SK-N-SH (cell line): ENCODE measurements around the gene PGK1. TPM values are rescaled to one million over a fixed set of nuclear protein-coding genes. Genes with fewer than 3 reads are reported as not detected.

Experiments
- CTCF ChIA-PET: fragments of 300-600, 350-600 bp; formaldehyde crosslinking; extraction: SDS; loops from one replicate; lab custom pipeline; 2021; lab: Yijun Ruan, JAX
- POLR2A ChIA-PET: fragments of 350-600 bp; sonication (Branson Sonifier 250); formaldehyde crosslinking; extraction: SDS; loops from one replicate; lab custom pipeline; 2020; ENCODE audit warnings: antibody characterized with exemption, inconsistent platforms; lab: Yijun Ruan, JAX
- DNase-seq: peaks from one replicate; pipeline ENCODE4 v3.0.0; 2012
- H2AFZ ChIP-seq: fragments of 200-600 bp; sonication (generic); 2 replicates; pipeline ENCODE4 v1.8.1; 2016; ENCODE audit warnings: antibody characterized with exemption, mild to moderate bottlenecking, low read depth
- H3F3A ChIP-seq: fragments of 200-600 bp; sonication (generic); replicated peaks from 2 replicates; pipeline ENCODE3; 2016; ENCODE audit warnings: antibody characterized with exemption, mild to moderate bottlenecking; ENCODE audit not compliant: insufficient read depth
- H3K27ac ChIP-seq, 2 experiments: fragments of 200-500 bp in 1 of 2; fragments of 200-600 bp in 1 of 2; sonication (Bioruptor generic) in 1 of 2; sonication (generic), shearing (Covaris generic) in 1 of 2; 2 replicates each; pipeline versions ENCODE4 v1.5.1 to v1.6.1; 2014 to 2016; ENCODE audit warnings: low read depth in 2 of 2, inconsistent platforms in 1 of 2, low read length in 1 of 2, mild to moderate bottlenecking in 1 of 2, mixed read lengths in 1 of 2
- H3K27me3 ChIP-seq: fragments of 200-600 bp; sonication (generic), shearing (Covaris generic); 2 replicates; pipeline ENCODE4 v1.6.1; 2016; ENCODE audit warnings: mixed run types; ENCODE audit not compliant: insufficient read depth
- H3K36me3 ChIP-seq, 2 experiments: fragments of 200-500 bp in 1 of 2; fragments of 200-600 bp in 1 of 2; sonication (Bioruptor generic) in 1 of 2; sonication (generic) in 1 of 2; replicated peaks in 1 of 2; 2 replicates each; pipeline versions ENCODE3 to v1.5.1; 2014 to 2016; ENCODE audit warnings: low read length in 1 of 2, mild to moderate bottlenecking in 1 of 2; ENCODE audit not compliant: insufficient read depth in 2 of 2, control insufficient read depth in 1 of 2
- H3K4me1 ChIP-seq, 2 experiments: fragments of 200-500 bp in 1 of 2; fragments of 200-600 bp in 1 of 2; sonication (Bioruptor generic) in 1 of 2; sonication (generic), shearing (Covaris generic) in 1 of 2; 2 replicates each; pipeline versions ENCODE4 v1.5.1 to v1.6.1; 2014 to 2016; ENCODE audit warnings: low read depth in 1 of 2, low read length in 1 of 2, mixed run types in 1 of 2; ENCODE audit not compliant: insufficient read depth in 2 of 2, control insufficient read depth in 1 of 2
- H3K4me2 ChIP-seq: fragments of 200-600 bp; sonication (generic), shearing (Covaris generic); 2 replicates; pipeline ENCODE4 v1.6.1; 2017; ENCODE audit warnings: mixed run types
- H3K4me3 ChIP-seq, 2 experiments: fragments of 200-500 bp in 1 of 2; fragments of 200-600 bp in 1 of 2; sonication (Bioruptor generic) in 1 of 2; sonication (generic), shearing (Covaris generic) in 1 of 2; 2 replicates each; pipeline versions ENCODE4 v1.5.1 to v1.8.1; 2014 to 2016; ENCODE audit warnings: low read depth in 2 of 2, inconsistent platforms in 1 of 2, low read length in 1 of 2, mild to moderate bottlenecking in 1 of 2, mixed read lengths in 1 of 2, moderate library complexity in 1 of 2
- H3K79me2 ChIP-seq: fragments of 200-600 bp; sonication (generic); 2 replicates; pipeline ENCODE4 v1.8.1; 2017; ENCODE audit warnings: mild to moderate bottlenecking; ENCODE audit not compliant: insufficient read depth
- H3K9ac ChIP-seq: fragments of 200-600 bp; sonication (generic); 2 replicates; pipeline ENCODE4 v1.6.1; 2017; ENCODE audit warnings: mixed run types
- H3K9me2 ChIP-seq: fragments of 200-600 bp; sonication (generic); 2 replicates; pipeline ENCODE4 v1.6.1; 2017; ENCODE audit warnings: mixed run types
- H3K9me3 ChIP-seq: fragments of 200-600 bp; sonication (generic); 2 replicates; pipeline ENCODE4 v1.6.1; 2017; ENCODE audit warnings: mixed run types, mild to moderate bottlenecking, moderate library complexity
- H4K20me1 ChIP-seq: fragments of 200-600 bp; sonication (generic); 2 replicates; pipeline ENCODE4 v1.6.1; 2017; ENCODE audit warnings: mild to moderate bottlenecking, mixed run types; ENCODE audit not compliant: insufficient read depth
- CHD2 ChIP-seq: fragments of 150-350 bp; IDR thresholded peaks from 2 replicates; pipeline ENCODE4 v1.6.1; 2018; ENCODE audit warnings: low read length; ENCODE audit not compliant: partially characterized antibody
- EZH2phosphoT487 ChIP-seq: fragments of 200-600 bp; sonication (generic); IDR thresholded peaks from 2 replicates; pipeline ENCODE4 v1.6.1; 2017; ENCODE audit warnings: low read depth, mixed run types, mild to moderate bottlenecking, antibody characterized with exemption, moderate library complexity, borderline replicate concordance
- GATA2 ChIP-seq: sonication (generic); formaldehyde crosslinking; IDR thresholded peaks from 2 replicates; pipeline ENCODE4 v1.5.0; 2020; ENCODE audit warnings: mild to moderate bottlenecking, missing genetic modification reagents
- MEF2A ChIP-seq: IDR thresholded peaks from 2 replicates; pipeline ENCODE4 v1.4.0; 2012; ENCODE audit warnings: low read depth, borderline replicate concordance
- NRF1 ChIP-seq: IDR thresholded peaks from 2 replicates; pipeline ENCODE4 v1.6.1; 2012; ENCODE audit warnings: low read depth, mild to moderate bottlenecking, low read length
- POLR2AphosphoS5 ChIP-seq: IDR thresholded peaks from 2 replicates; pipeline ENCODE4 v1.6.1; 2012; ENCODE audit warnings: low read depth, low read length
- RCOR1 ChIP-seq: fragments of 150-350 bp; IDR thresholded peaks from 2 replicates; pipeline ENCODE4 v1.6.1; 2017; ENCODE audit warnings: antibody characterized with exemption, low read length
- RXRA ChIP-seq: IDR thresholded peaks from 2 replicates; pipeline ENCODE4 v1.4.0; 2012; ENCODE audit warnings: low read depth, mild to moderate bottlenecking, borderline replicate concordance
- SMC3 ChIP-seq: IDR thresholded peaks from 2 replicates; pipeline ENCODE4 v1.6.1; 2012; ENCODE audit warnings: low read depth, low read length, improper control_type of control experiment
- TAF1 ChIP-seq: IDR thresholded peaks from 2 replicates; pipeline ENCODE4 v1.6.1; 2012; ENCODE audit warnings: low read depth, mild to moderate bottlenecking, low read length, moderate library complexity, borderline replicate concordance
- TCF12 ChIP-seq: IDR thresholded peaks from 2 replicates; pipeline ENCODE4 v1.4.0; 2012
- TEAD4 ChIP-seq: IDR thresholded peaks from 2 replicates; pipeline ENCODE4 v1.4.0; 2012; ENCODE audit warnings: mild to moderate bottlenecking, borderline replicate concordance; ENCODE audit not compliant: insufficient read depth
- YY1 ChIP-seq: IDR thresholded peaks from 2 replicates; pipeline ENCODE4 v1.4.0; 2012; ENCODE audit warnings: low read depth, mild to moderate bottlenecking
- WGBS: methylation state at CpG from one replicate; pipeline ENCODE4 v1.1.6; 2017; ENCODE audit warnings: low lambda C conversion rate; 5-methylcytosine and 5-hydroxymethylcytosine counted together
- polyA plus RNA-seq, 3 experiments: library from polyadenylated mRNA; depleted of rRNA; stranded (reverse); fragments of >200 nt; gene quantifications; 2 replicates each; pipeline ENCODE4 v1.2.3, GENCODE V29; 2012
- TF ChIP-seq, protein P1 (sequence below): IDR thresholded peaks from 2 replicates; pipeline ENCODE4 v1.6.1; 2012; ENCODE audit warnings: mild to moderate bottlenecking, low read depth, low read length, moderate library complexity
- TF ChIP-seq, protein P2 (sequence below): fragments of 150-350 bp; IDR thresholded peaks from 2 replicates; pipeline ENCODE4 v1.6.1; 2017; ENCODE audit warnings: antibody characterized with exemption, low read length, low read depth, borderline replicate concordance
- TF ChIP-seq, protein P3 (sequence below): IDR thresholded peaks from 2 replicates; pipeline ENCODE4 v1.4.0; 2012; ENCODE audit warnings: low read depth, borderline replicate concordance
- TF ChIP-seq, protein P4 (sequence below): IDR thresholded peaks from 2 replicates; pipeline ENCODE4 v1.4.0; 2012; ENCODE audit warnings: low read depth, borderline replicate concordance

PGK1 gene
- polyA plus RNA-seq, 1 of the 3 experiments (the other 2 are of a cell fraction): 260 TPM

DNA sequence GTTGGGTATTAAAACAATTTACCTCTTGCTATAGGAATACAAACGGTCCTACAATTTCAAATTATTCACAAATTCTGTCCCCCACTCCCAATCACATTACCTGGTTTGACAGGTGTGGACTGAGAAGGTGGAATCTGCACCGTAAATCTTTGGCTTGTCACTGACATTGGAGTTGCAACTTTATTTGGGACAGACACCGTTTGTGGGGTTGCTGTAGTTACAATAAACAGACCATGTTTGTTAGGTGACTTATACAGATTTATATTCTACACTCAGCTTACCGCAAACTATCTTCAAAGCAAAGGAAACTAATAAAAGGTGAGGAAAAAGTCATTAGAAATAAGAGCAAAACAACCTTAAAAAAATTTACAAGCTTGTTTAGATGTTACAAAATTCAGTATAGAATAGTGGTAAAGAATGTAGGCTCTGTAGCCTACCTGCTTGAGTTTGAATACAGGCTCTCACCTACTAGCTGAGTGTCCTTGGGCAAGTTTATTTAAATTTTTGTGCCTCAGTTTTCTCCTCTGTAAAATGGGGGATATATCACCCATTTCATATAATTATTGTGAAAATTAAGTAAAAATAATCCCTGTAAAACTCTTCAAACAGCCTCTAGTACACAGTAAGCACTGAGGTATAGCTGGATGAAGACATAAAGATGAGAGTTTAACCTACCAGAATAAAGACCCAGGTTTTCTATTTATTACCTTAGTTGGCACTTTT lies 29.4 kb downstream of the PGK1 start (continued):
- TF ChIP-seq, protein P1, sequence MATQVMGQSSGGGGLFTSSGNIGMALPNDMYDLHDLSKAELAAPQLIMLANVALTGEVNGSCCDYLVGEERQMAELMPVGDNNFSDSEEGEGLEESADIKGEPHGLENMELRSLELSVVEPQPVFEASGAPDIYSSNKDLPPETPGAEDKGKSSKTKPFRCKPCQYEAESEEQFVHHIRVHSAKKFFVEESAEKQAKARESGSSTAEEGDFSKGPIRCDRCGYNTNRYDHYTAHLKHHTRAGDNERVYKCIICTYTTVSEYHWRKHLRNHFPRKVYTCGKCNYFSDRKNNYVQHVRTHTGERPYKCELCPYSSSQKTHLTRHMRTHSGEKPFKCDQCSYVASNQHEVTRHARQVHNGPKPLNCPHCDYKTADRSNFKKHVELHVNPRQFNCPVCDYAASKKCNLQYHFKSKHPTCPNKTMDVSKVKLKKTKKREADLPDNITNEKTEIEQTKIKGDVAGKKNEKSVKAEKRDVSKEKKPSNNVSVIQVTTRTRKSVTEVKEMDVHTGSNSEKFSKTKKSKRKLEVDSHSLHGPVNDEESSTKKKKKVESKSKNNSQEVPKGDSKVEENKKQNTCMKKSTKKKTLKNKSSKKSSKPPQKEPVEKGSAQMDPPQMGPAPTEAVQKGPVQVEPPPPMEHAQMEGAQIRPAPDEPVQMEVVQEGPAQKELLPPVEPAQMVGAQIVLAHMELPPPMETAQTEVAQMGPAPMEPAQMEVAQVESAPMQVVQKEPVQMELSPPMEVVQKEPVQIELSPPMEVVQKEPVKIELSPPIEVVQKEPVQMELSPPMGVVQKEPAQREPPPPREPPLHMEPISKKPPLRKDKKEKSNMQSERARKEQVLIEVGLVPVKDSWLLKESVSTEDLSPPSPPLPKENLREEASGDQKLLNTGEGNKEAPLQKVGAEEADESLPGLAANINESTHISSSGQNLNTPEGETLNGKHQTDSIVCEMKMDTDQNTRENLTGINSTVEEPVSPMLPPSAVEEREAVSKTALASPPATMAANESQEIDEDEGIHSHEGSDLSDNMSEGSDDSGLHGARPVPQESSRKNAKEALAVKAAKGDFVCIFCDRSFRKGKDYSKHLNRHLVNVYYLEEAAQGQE: no peak
- TF ChIP-seq MEF2A: no peak
- TF ChIP-seq EZH2phosphoT487: no peak
- no peak for TF ChIP-seq NRF1
- no peak for TF ChIP-seq TCF12
- TF ChIP-seq TEAD4: no peak
- no peak for TF ChIP-seq SMC3
- TF ChIP-seq, all 33 proteins: peak for 0

DNA sequence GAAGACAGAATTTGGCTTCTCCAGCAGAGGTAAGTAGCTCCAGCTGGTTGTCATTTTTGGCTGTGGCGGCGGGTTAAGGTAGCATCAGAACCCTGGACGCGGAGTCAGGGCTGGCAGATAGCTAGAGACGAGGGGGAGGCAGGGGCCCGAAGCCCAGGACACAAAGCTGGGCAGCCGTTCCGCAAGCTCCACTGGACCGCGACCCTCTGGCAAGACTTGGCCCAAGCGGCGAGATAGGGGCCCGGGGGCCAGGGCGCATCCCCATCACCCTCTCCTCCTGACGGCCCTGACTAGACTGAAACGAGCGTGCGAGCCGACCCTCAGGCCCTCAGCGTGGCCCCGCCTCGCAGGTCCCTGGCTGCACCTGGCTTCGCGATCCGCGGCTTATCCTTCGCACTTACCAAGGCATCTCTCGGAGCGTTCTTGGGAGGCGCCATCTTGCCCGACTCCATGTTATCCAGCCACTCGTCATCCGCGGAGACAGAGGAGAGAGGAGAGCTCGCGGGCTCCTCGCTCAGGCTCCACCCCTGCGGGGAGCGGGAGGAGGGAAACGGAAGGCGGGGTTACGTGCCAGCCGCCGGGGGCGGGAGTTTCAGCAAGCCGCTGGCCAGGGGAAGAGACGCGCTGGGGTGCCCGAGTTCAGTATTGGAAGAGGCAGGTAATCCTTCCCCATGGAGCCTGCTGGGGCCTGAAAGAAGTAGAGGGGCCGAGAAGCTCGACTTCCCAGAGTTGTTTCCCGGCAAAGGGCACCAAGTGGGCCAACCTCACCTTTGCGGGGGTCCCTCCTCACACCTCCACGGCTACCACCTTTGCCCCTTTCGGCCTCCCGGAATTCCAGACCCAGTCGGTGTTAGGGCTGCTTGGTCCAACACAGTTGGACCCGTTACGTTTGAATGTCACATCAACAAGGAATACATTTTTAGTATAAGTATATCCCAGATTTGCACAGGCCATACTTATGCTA lies 35.4 kb downstream of the PGK1 start, which contains the start of gene TAF9B:
Gene TAF9B, minus strand, starts transcription at position 491 of the 964 bp plus-strand sequence. Its CDS starts 39 bp downstream, at position 452.
- H2AFZ ChIP-seq: peak within 1 kb of the TSS; percentile 74
- no peaks in the 10 kb centered on the region for H3K9me2 ChIP-seq
- no peaks in the 10 kb centered on the region for H3K4me1 ChIP-seq
- H3K36me3 ChIP-seq: peaks cover 4 to 8% of the 10 kb centered on the region in 2 experiments
- 13% methylated on average over 31 of the region's 59 CpGs for WGBS
- POLR2A ChIA-PET: interaction anchor here (0.6 to 1.2 kb wide), 2 partner anchors 221 to 240 kb away, joined by 3 to 6 read pairs; partner anchors contain the start of gene COX7B
- H3K4me3 ChIP-seq: peak within 1 kb of the TSS; percentile 66 to 67
- peak within 1 kb of the TSS; percentile 56 to 73; a peak in 3 of 4 replicates for H3K27ac ChIP-seq
- no peaks in the 10 kb centered on the region for H3K27me3 ChIP-seq
- DNase-seq: peak; percentile 87
- peaks cover 7% of the 10 kb centered on the region for H3F3A ChIP-seq
- H3K9ac ChIP-seq: peak within 1 kb of the TSS; percentile 82
- TF ChIP-seq, protein P2, sequence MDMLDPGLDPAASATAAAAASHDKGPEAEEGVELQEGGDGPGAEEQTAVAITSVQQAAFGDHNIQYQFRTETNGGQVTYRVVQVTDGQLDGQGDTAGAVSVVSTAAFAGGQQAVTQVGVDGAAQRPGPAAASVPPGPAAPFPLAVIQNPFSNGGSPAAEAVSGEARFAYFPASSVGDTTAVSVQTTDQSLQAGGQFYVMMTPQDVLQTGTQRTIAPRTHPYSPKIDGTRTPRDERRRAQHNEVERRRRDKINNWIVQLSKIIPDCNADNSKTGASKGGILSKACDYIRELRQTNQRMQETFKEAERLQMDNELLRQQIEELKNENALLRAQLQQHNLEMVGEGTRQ: no peak
- TF ChIP-seq TAF1: peak; percentile 75
- TF ChIP-seq, protein P3, sequence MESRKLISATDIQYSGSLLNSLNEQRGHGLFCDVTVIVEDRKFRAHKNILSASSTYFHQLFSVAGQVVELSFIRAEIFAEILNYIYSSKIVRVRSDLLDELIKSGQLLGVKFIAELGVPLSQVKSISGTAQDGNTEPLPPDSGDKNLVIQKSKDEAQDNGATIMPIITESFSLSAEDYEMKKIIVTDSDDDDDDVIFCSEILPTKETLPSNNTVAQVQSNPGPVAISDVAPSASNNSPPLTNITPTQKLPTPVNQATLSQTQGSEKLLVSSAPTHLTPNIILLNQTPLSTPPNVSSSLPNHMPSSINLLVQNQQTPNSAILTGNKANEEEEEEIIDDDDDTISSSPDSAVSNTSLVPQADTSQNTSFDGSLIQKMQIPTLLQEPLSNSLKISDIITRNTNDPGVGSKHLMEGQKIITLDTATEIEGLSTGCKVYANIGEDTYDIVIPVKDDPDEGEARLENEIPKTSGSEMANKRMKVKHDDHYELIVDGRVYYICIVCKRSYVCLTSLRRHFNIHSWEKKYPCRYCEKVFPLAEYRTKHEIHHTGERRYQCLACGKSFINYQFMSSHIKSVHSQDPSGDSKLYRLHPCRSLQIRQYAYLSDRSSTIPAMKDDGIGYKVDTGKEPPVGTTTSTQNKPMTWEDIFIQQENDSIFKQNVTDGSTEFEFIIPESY: 0 out of 2 replicates have a peak, but pooled peaks have one; percentile 53
- TF ChIP-seq EZH2phosphoT487: no peak
- no peak for TF ChIP-seq RXRA
- peak; percentile 43 for TF ChIP-seq CHD2
- peak; percentile 90 for TF ChIP-seq YY1
- peak; percentile 77 for TF ChIP-seq POLR2AphosphoS5
- TF ChIP-seq, protein P4, sequence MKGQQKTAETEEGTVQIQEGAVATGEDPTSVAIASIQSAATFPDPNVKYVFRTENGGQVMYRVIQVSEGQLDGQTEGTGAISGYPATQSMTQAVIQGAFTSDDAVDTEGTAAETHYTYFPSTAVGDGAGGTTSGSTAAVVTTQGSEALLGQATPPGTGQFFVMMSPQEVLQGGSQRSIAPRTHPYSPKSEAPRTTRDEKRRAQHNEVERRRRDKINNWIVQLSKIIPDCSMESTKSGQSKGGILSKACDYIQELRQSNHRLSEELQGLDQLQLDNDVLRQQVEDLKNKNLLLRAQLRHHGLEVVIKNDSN: no peak
- TF ChIP-seq RCOR1: no peak
- 0 out of 2 replicates have a peak, but pooled peaks have one; percentile 9 for TF ChIP-seq GATA2 (CRISPR knock-in tag)
- CTCF ChIA-PET: interaction anchor here (1.9 kb wide), 1 partner anchor 14 kb away, joined by 7 read pairs; no protein-coding TSS in a partner anchor
- H3K4me2 ChIP-seq: peak within 1 kb of the TSS; percentile 74
- no peaks in the 10 kb centered on the region for H3K9me3 ChIP-seq
- no peaks in the 10 kb centered on the region for H3K79me2 ChIP-seq
- H4K20me1 ChIP-seq: no peaks in the 10 kb centered on the region
